Tibial nerve (tissue), 4 donors: ENCODE measurements around the gene EPG5.

Experiments used
- CTCF ChIP-seq, 5 experiments: fragments of 200-600 bp in 3 of 5; fragments of 450-650 bp in 2 of 5; sonication (generic) in 3 of 5; IDR thresholded peaks; one replicate each; pipeline ENCODE4 v1.5.1; 2016 to 2019; ENCODE audit warnings: antibody characterized with exemption in 5 of 5, mild to moderate bottlenecking in 3 of 5, moderate library complexity in 2 of 5
- EP300 ChIP-seq, 2 donors: sonication (generic); formaldehyde crosslinking; IDR thresholded peaks; one replicate each; pipeline ENCODE4 v1.6.1; 2017; ENCODE audit warnings: antibody characterized with exemption in 2 of 2, mild to moderate bottlenecking in 1 of 2
- POLR2A ChIP-seq, 2 donors: fragments of 450-650 bp; IDR thresholded peaks; one replicate each; pipeline ENCODE4 v1.6.1; 2017; ENCODE audit warnings: antibody characterized with exemption in 2 of 2, mild to moderate bottlenecking in 2 of 2, moderate library complexity in 2 of 2

GRCh38 chr18:45958730-45959129, 8.4 kb downstream of the EPG5 start:
- TF ChIP-seq CTCF (IDR thresholded peaks at IDR 0.05) (no peak), POLR2A (IDR thresholded peaks at IDR 0.05) (no peak), EP300 (IDR thresholded peaks at IDR 0.05) (no peak)
